Lung microvascular endothelial cell (primary cell): ENCODE data around the gene ACTRT3. TPM values are rescaled to one million over a fixed set of nuclear protein-coding genes. Genes with fewer than 3 reads are reported as not detected.
"Not testable (repeated sequence)": the region's sequence is repeated elsewhere in the genome, so short reads cannot be mapped to it uniquely, and the experiment has no call there.

Experiments used
- DNase-seq, 2 donors: peaks; one replicate each; pipeline versions ENCODE4 v3.0.0 to v3.0.0-alpha.2; 2010; ENCODE audit warnings: low read depth in 2 of 2
- total RNA-seq: library from RNA; depleted of rRNA; stranded (reverse); fragments of >200 nt; gene quantifications from 2 replicates; pipeline ENCODE4 v1.2.1, GENCODE V29; 2014

Gene ACTRT3
- total RNA-seq, 1 donor from 2014 or later, result 0.99 TPM

GRCh38 chr3:169772897-169773816, 3.8 kb upstream of the ACTRT3 start, which contains the start of gene MYNN:
TSS of gene MYNN (plus strand) at chr3:169773396. CDS start at chr3:169774296, 900 bp downstream.
- DNase-seq, result peak; percentile 93 to 94

DNA sequence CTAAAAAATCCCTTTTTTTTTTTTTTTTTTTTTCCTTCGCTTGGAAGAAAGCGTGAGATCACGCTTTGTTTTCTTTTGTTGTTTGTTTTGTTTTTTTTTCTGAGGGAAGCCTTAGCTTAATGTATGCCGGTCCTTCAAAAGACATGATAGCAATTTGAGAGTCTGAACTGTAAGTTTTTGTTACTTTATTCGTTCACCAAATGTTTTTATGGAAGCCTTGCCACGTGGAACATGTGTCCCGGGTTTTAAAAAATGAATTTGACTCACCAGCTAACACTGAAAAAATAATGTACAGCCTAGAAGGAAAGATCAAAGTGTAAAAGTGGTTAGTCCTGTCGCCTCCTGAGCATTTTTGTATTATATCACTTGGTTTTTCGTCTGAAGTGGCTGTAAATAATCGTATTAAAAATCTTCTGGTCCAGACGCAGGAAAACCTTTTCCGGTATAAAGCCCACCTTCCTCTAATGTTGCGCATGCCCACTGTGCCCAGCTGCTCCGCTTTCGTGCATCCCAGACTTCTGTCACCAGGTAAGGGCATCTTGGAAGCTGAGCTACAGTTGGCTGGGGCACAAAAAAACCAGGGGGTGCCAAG, 3.0 kb upstream of the ACTRT3 start:
- DNase-seq, result peak; percentile 81 to 86

GRCh38 chr3:169771497-169772304, 2.3 kb upstream of the ACTRT3 start:
- DNase-seq, result peak; percentile 83 to 89

GRCh38 chr3:169764882-169765612, 4.3 kb downstream of the ACTRT3 start, which contains the start of gene TERC:
TSS of gene TERC (minus strand) at chr3:169765060.
- peak; percentile 80 to 92 for DNase-seq

- peak; percentile 40 to 51 for DNase-seq
Observed at GRCh38 chr3:169764312-169764881, 5.0 kb downstream of the ACTRT3 start.

DNA sequence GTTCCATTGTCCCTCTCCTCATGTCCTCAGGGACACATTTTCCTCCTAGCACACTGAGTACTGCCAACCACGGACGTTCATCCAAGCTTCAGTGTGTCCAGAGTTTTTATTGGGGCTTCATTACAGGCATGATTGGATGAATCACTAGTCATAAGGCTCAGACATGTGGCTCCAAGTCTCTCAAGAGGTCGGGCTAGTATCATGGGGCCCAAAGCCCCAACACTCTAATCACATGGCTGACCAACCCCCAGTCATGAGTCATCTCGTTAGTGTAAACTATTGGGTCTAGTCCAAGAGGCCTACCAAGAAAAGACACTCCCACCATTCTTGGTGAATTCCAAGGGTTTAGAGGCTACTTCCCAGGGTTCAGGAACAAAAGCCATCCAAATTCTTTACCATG, 8.9 kb downstream of the ACTRT3 start:
- DNase-seq, result peak in 1 of 2 donors; percentile 67

- DNase-seq, result peak in 1 of 2 donors; percentile 90
Observed at GRCh38 chr3:169759256-169759655, 10.1 kb downstream of the ACTRT3 start.

DNA sequence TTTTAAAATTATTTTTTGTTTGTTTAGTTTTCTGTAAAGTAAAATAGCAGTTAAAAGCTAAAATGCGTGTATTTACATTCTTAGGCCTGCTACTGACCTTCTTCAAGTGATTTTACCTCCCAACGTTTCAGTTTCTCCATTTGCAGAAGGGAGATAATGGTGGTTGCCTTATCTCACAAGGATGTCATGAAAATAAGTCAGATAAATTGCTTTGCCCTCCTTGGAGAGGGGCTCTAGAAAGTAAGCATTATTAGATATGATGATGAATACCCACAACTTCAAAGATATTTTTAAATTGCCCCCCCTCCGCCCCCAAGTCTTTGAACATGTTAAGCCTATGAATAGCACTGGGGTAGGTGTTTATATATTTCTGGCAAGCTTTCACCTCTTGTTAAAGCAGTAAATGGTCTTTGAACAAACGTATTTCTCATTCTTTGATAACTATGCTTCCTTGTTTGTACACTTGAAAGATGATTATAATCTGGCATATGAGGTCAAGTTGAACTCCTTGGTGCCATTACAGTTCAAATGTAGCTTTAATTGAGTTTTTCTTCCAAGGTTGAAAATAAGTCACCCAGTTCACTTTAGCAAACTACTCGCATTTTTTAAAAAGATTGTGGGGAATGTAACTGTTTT, 10.9 kb downstream of the ACTRT3 start:
- no peak for DNase-seq

- DNase-seq, result no peak
Observed at GRCh38 chr3:169755488-169755887, 13.9 kb downstream of the ACTRT3 start.

DNA sequence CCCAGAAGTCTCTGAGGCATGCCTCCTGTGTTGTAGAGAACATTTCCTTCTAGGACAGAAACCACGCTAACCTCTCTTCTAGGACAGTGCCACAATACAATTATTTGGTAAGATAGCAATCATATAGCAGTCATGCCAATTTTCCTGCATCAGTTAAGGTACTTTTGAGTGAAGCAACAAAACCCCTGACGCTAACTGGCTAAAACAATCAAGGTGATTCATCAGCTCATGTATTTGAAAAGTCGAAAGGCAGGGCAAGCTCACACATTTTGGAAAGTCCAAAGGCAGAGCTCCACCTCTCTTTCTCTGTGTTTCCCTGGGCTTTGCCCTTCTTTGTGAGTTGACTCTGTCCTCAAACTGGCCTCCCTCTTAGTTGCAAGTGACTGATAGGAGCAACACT, 14.7 kb downstream of the ACTRT3 start:
- DNase-seq, result no peak

DNA sequence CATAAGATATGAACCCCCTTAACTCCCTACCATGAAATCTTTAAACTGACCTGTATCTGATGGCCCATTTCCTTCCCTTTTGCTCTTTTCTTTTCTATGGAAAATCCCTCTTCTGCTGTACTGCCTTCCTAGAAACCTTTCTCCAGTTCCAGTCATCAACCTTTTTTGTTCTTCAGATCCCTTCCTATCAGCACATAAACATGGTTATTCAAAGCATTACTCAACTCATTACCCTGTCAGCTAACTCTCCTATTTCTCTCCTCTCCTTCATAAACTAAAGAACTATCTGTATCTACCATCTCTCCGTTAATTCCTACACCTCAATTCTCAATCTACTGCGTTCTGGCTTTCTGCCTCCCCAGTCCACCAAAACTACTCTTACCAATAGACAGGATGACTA, 17.5 kb downstream of the ACTRT3 start:
- DNase-seq, result no peak

- DNase-seq, result no peak
Observed at GRCh38 chr3:169750665-169751064, 18.7 kb downstream of the ACTRT3 start.

DNA sequence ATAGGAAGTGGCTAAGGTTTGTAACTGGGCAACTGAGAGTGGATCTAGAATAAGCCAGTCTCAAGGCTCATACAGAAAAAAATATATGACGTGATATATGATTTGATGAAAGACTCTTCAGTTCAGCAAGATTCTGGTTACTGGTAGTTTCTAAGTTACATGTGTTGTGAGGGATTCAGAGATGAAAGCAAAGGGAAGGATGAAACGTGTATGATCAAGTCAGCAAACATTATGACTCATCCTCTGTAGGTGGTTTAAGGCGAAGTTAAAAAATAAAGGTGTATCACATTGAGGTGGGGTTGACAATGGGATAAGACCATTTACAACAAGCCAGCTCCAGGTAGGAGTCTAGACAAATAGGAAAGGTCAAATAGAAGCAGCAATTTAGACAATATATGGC, 20.7 kb downstream of the ACTRT3 start:
- DNase-seq, result no peak

DNA sequence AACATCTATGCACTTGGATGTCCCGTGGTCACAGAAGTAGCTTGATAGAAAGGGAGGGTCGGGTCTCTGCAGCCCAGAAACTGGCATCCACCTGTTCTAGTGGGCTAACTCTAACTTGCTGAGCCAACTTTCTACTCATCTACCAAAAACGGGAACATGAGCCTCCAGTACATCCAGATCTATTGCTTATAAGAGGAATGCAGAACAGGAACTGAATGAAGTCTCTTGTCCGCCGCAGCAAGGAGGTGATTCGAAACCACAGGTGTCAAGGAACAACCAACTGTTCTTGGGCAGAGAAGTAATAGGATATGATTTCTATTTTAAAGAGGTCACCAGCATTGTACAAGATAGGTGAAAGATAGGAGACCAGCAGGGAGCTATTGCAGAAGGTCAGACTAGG, 22.4 kb downstream of the ACTRT3 start:
- DNase-seq, result no peak

DNA sequence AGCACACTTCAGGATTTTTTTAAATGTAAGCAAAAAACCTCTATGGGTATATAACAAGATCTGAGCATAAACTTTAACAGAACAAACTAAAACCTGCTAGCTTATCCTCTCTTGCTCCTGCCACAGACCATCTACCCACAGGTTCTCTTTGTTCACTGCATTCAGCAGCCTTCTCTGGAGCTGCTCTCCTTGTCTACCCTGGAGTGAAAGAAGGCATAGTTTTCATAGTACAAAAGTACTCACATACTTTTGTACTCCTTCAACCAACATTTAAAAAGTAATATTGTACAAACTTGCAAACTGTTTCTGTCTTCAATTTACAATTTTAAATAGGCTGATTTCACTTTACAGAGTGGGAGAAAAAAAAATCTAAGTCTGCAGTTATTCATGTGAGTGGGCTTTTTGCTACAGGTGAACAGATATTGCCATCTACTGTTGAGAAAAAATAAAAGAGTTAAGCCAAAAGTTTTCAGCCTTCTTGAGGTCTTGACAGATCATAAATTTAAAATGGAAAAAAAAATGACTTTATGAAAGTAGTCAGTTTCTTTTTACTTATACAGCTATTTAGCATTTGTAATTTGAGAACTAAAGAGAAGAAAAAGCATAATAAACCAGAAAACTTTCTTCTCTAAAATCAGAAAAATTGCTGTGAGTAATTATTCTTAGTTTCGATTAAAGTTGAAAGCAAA, 24.9 kb downstream of the ACTRT3 start:
- peak; percentile 33 to 35 for DNase-seq

DNA sequence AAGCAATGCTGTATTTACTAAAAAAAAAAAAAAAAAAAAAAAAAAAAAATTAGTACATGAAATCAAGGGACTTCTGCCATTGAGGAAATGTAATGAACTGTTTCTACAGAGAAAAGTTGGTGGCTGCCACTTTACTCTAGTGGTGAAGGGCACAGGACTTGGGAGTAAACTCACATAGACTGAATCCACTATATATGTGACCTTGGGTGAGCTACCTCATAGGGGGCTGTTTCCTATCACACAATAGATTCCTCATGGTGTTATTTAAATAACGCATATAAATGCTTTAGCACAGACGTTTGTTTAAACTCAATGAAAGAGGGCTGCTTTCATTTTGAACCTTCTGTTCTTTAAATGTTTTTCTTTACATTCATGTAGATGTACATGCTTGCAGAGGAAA, 30.3 kb downstream of the ACTRT3 start:
- DNase-seq, result no peak

- DNase-seq, result not testable (repeated sequence)
Observed at GRCh38 chr3:169731857-169732256, 37.5 kb downstream of the ACTRT3 start.

GRCh38 chr3:169722724-169723123, 46.6 kb downstream of the ACTRT3 start:
- DNase-seq, result no peak

GRCh38 chr3:169718415-169718814, 50.9 kb downstream of the ACTRT3 start:
- not testable (repeated sequence) for DNase-seq
